Stimulated activated effector memory CD8-positive, alpha-beta T cell treated with anti-CD3 and anti-CD28 coated beads, Interleukin-12 subunit alpha, Interleukin-12 subunit beta, amount 100 ng/mL, for 72 hours (primary cell): ENCODE measurements around the gene DISP2.

ENCODE experiments used
- ATAC-seq: fragments of 150-1000 bp; cut with Tn5 transposase; 2 replicates; pipeline ENCODE4 v1.10.0; 2021
- DNase-seq, 2 donors: peaks; one replicate each; pipeline ENCODE4 v3.0.0; 2021 to 2022; ENCODE audit warnings: low spot score in 2 of 2
- H3K27ac Mint-ChIP-seq: one replicate; pipeline ENCODE4 v1.8.0; 2022; ENCODE audit warnings: mild to moderate bottlenecking, mixed read lengths
- H3K36me3 Mint-ChIP-seq: one replicate; pipeline ENCODE4 v1.8.0; 2022; ENCODE audit warnings: mild to moderate bottlenecking, mixed read lengths
- H3K4me1 Mint-ChIP-seq: one replicate; pipeline ENCODE4 v1.8.0; 2022; ENCODE audit warnings: mixed read lengths
- H3K4me3 Mint-ChIP-seq: one replicate; pipeline ENCODE4 v1.8.0; 2022; ENCODE audit warnings: mild to moderate bottlenecking, mixed read lengths
- H3K9me3 Mint-ChIP-seq: one replicate; pipeline ENCODE4 v1.8.0; 2022; ENCODE audit warnings: mixed read lengths

Gene DISP2

GRCh38 chr15:40358471-40359353, 693 bp downstream of the DISP2 start:
- Mint-ChIP-seq H3K9me3 (no peaks in the 10 kb centered on the region), H3K36me3 (peaks cover 8% of the 10 kb centered on the region), H3K4me1 (peaks cover 14% of the 10 kb centered on the region), H3K27ac (peak overlapping the region; percentile 76), H3K4me3 (peak overlapping the region; percentile 76)
- ATAC-seq (peak; percentile 29), DNase-seq (no peak)

GRCh38 chr15:40360015-40360414, 2.0 kb downstream of the DISP2 start:
- no peak overlapping the region for H3K4me3 Mint-ChIP-seq
- ATAC-seq (no peak), DNase-seq (no peak)
- H3K27ac Mint-ChIP-seq: no peak overlapping the region
- H3K4me1 Mint-ChIP-seq: peaks cover 22% of the 10 kb centered on the region
- H3K36me3 Mint-ChIP-seq: peaks cover 8% of the 10 kb centered on the region
- H3K9me3 Mint-ChIP-seq: no peaks in the 10 kb centered on the region

- H3K4me1 Mint-ChIP-seq: peaks cover 36% of the 10 kb centered on the region
Observed at GRCh38 chr15:40361640-40362039, 3.6 kb downstream of the DISP2 start.

GRCh38 chr15:40363611-40364010, 5.6 kb downstream of the DISP2 start:
- Mint-ChIP-seq H3K4me3 (no peak overlapping the region), H3K9me3 (no peaks in the 10 kb centered on the region)

More at GRCh38 chr15:40361640-40362039, 3.6 kb downstream of the DISP2 start:
- Mint-ChIP-seq H3K4me3 (no peak overlapping the region), H3K36me3 (peaks cover 8% of the 10 kb centered on the region), H3K27ac (no peak overlapping the region), H3K9me3 (no peaks in the 10 kb centered on the region)
- ATAC-seq: no peak
- no peak for DNase-seq

DNA sequence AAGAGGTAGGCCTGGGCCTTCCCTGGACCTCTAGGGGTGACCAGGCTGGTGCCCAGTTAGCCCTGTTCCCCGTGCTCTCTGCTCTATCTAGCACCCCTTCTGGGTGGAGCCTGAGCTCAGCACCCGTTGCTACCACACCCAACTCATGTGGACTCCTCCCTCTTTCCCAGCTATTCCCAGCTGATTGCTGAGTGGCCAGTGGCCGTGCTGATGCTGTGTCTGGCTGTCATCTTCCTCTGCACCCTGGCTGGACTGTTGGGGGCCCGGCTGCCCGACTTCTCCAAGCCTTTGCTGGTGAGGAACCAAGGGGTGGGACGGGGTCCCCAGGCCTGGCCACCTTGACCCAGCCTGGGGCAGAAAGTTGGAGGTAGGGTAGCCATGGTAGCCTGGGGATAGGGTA, 6.2 kb downstream of the DISP2 start:
- DNase-seq (no peak), ATAC-seq (no peak)
- peaks cover 45% of the 10 kb centered on the region for H3K4me1 Mint-ChIP-seq
- no peaks in the 10 kb centered on the region for H3K36me3 Mint-ChIP-seq
- H3K4me3 Mint-ChIP-seq: no peak overlapping the region
- H3K9me3 Mint-ChIP-seq: no peaks in the 10 kb centered on the region
- H3K27ac Mint-ChIP-seq: peak overlapping the region; percentile 23

More at GRCh38 chr15:40363611-40364010, 5.6 kb downstream of the DISP2 start:
- Mint-ChIP-seq H3K27ac (peak overlapping the region; percentile 23), H3K4me1 (peaks cover 46% of the 10 kb centered on the region), H3K36me3 (peaks cover 3% of the 10 kb centered on the region)
- ATAC-seq (no peak), DNase-seq (no peak)

- Mint-ChIP-seq H3K9me3 (no peaks in the 10 kb centered on the region), H3K27ac (no peak overlapping the region), H3K36me3 (no peaks in the 10 kb centered on the region), H3K4me1 (peaks cover 45% of the 10 kb centered on the region), H3K4me3 (no peak overlapping the region)
- DNase-seq (no peak), ATAC-seq (no peak)
Observed at GRCh38 chr15:40365016-40365415, 7.0 kb downstream of the DISP2 start.

GRCh38 chr15:40365624-40366456, 7.8 kb downstream of the DISP2 start:
- Mint-ChIP-seq H3K36me3 (no peaks in the 10 kb centered on the region), H3K4me3 (no peak overlapping the region), H3K27ac (no peak overlapping the region), H3K4me1 (peaks cover 45% of the 10 kb centered on the region), H3K9me3 (no peaks in the 10 kb centered on the region)
- ATAC-seq (no peak), DNase-seq (no peak)

DNA sequence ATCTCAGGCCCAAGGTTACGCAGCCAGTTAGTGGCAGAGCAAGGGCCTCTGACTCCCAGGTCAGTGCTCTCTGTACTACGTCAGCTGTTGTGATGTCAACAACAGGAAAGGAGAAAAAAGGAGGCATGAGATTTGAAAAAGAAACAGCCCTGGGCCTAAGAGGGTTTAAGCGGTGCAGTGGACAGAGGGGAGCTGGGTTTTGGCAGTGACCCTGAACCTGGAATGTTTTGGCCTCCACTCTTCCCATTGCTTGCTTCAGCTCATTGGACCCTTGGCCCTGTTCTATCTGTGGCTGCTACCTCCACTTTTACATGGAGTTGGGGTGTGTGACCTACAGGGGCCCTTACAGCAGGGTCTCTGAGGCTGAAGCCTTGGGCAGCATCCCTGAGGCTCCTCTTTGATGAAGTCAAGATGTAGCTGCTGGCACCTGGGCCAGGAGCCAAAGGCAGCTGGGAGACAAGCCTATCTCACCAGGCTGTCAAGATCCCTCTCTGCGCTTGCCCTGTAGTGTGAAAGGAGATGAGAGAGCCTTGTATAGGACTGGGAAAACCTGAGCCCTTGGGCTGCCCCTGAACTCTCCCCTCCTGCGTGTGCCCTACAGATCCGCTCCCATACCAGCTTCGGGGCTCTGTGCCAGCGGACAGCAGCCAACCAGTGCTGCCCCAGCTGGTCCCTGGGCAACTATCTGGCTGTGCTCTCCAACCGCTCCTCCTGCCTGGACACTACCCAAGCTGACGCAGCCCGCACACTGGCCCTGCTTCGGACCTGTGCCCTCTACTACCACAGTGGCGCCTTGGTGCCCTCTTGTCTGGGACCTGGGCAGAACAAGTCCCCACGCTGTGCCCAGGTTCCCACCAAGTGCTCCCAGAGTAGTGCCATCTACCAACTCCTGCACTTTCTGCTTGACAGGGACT, 8.7 kb downstream of the DISP2 start:
- peak overlapping the region; percentile 86 for H3K4me3 Mint-ChIP-seq
- H3K9me3 Mint-ChIP-seq: no peaks in the 10 kb centered on the region
- no peak for DNase-seq
- peak overlapping the region; percentile 94 for H3K27ac Mint-ChIP-seq
- peaks cover 45% of the 10 kb centered on the region for H3K4me1 Mint-ChIP-seq
- ATAC-seq: no peak
- no peaks in the 10 kb centered on the region for H3K36me3 Mint-ChIP-seq

- Mint-ChIP-seq H3K4me3 (peak overlapping the region; percentile 86), H3K4me1 (peaks cover 45% of the 10 kb centered on the region), H3K36me3 (no peaks in the 10 kb centered on the region), H3K27ac (peak overlapping the region; percentile 94), H3K9me3 (no peaks in the 10 kb centered on the region)
- ATAC-seq: no peak
- DNase-seq: no peak
Observed at GRCh38 chr15:40367371-40367685, 9.3 kb downstream of the DISP2 start.

DNA sequence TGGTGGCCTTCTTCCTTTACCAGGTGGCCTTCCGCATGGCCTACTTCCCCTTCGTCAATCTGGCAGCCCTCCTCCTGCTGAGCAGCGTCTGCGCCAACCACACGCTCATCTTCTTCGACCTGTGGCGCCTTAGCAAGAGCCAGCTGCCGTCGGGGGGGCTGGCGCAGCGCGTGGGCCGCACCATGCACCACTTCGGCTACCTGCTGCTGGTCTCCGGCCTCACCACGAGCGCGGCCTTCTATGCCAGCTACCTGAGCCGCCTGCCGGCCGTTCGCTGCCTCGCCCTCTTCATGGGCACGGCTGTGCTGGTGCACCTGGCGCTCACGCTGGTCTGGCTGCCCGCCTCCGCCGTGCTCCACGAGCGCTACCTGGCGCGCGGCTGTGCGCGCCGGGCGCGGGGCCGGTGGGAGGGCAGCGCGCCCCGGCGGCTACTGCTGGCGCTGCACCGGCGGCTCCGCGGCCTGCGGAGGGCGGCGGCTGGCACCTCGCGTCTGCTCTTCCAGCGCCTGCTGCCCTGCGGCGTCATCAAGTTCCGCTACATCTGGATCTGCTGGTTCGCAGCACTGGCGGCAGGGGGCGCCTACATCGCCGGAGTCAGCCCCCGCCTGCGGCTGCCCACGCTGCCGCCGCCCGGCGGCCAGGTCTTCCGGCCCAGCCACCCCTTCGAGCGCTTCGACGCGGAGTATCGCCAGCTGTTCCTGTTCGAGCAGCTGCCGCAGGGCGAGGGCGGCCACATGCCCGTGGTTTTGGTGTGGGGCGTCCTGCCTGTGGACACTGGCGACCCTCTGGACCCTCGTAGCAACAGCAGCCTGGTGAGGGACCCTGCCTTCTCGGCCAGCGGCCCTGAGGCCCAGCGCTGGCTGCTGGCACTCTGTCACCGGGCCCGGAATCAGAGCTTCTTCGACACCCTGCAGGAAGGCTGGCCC, 9.9 kb downstream of the DISP2 start:
- ATAC-seq: peak; percentile 93
- DNase-seq: peak; percentile 84 to 91
- Mint-ChIP-seq H3K9me3 (no peaks in the 10 kb centered on the region), H3K27ac (peak overlapping the region; percentile 94), H3K4me1 (peaks cover 45% of the 10 kb centered on the region), H3K4me3 (peak overlapping the region; percentile 86), H3K36me3 (no peaks in the 10 kb centered on the region)

GRCh38 chr15:40368719-40369473, 10.9 kb downstream of the DISP2 start:
- Mint-ChIP-seq H3K4me1 (peaks cover 41% of the 10 kb centered on the region), H3K27ac (no peak overlapping the region), H3K4me3 (peak overlapping the region; percentile 86), H3K9me3 (no peaks in the 10 kb centered on the region), H3K36me3 (no peaks in the 10 kb centered on the region)
- ATAC-seq (no peak), DNase-seq (no peak)

DNA sequence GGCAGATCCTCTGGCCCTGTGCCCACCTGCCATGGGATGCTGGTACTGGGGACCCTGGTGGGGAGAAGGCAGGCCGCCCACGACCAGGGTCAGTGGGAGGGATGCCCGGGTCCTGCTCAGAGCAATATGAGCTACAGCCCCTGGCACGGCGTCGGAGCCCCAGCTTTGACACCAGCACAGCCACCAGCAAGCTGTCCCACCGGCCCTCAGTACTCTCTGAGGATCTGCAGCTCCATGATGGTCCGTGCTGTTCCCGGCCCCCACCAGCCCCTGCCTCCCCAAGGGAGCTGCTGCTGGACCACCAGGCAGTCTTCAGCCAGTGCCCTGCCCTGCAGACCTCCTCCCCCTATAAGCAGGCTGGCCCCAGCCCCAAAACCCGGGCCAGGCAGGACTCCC, 11.5 kb downstream of the DISP2 start:
- H3K27ac Mint-ChIP-seq: no peak overlapping the region

DNA sequence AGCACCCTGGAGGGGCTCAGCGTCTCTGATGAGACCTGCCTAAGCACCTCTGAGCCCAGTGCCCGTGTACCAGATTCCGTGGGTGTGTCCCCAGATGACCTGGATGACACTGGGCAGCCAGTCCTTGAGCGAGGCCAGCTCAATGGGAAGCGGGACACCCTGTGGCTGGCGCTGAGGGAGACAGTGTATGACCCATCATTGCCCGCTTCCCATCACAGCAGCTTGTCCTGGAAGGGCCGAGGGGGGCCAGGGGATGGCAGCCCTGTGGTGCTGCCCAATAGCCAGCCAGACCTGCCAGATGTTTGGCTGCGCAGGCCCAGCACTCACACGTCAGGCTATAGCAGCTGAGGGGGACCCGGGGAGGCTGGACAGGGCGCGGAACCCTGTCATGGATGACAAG, 12.0 kb downstream of the DISP2 start:
- Mint-ChIP-seq H3K4me1 (peaks cover 35% of the 10 kb centered on the region), H3K27ac (no peak overlapping the region), H3K36me3 (no peaks in the 10 kb centered on the region), H3K9me3 (no peaks in the 10 kb centered on the region), H3K4me3 (no peak overlapping the region)
- ATAC-seq: no peak
- no peak for DNase-seq

More for the DNA sequence above, 11.5 kb downstream of the DISP2 start:
- peaks cover 35% of the 10 kb centered on the region for H3K4me1 Mint-ChIP-seq
- no peaks in the 10 kb centered on the region for H3K36me3 Mint-ChIP-seq
- no peaks in the 10 kb centered on the region for H3K9me3 Mint-ChIP-seq
- ATAC-seq (no peak), DNase-seq (no peak)
- H3K4me3 Mint-ChIP-seq: peak overlapping the region; percentile 86
